GM13977 (cell line): ENCODE results near the gene CDH6.

Experiments used
- DNase-seq: peaks from one replicate; pipeline ENCODE4 v3.0.0; 2012; ENCODE audit warnings: low spot score
- CTCF ChIP-seq: IDR thresholded peaks from 2 replicates; pipeline ENCODE4 v1.5.1; 2012; ENCODE audit warnings: mild to moderate bottlenecking, control low read depth; ENCODE audit not compliant: insufficient read depth; ENCODE audit errors: extremely low read depth, missing control alignments
- in situ Hi-C: fragments of 300-500 bp; cut with MboI; formaldehyde crosslinking; loops from one replicate; pipeline ENCODE4 v1.12.0; 2022; ENCODE audit warnings: low sequenced_read_pairs, low pct_unique_long_range_greater_than_20kb, mixed read lengths, inconsistent platforms; ENCODE audit not compliant: unreplicated experiment

CDH6 gene

GRCh38 chr5:31194892-31195555, 1.5 kb downstream of the CDH6 start:
- no peak for TF ChIP-seq CTCF
- in situ Hi-C loops, result no loop called here
- no peak for DNase-seq

- no peak for TF ChIP-seq CTCF
- DNase-seq, result no peak
- in situ Hi-C loops, result no loop called here
Measured at GRCh38 chr5:31196309-31196708, 2.8 kb downstream of the CDH6 start.

GRCh38 chr5:31197183-31197582, 3.7 kb downstream of the CDH6 start:
- in situ Hi-C loops, result no loop called here
- TF ChIP-seq CTCF, result no peak
- DNase-seq, result no peak

- in situ Hi-C loops, result no loop called here
- TF ChIP-seq CTCF, result no peak
- DNase-seq, result no peak
Measured at GRCh38 chr5:31204958-31205357, 11.5 kb downstream of the CDH6 start.

GRCh38 chr5:31208043-31208442, 14.6 kb downstream of the CDH6 start:
- in situ Hi-C loops, result no loop called here
- DNase-seq, result no peak
- no peak for TF ChIP-seq CTCF

GRCh38 chr5:31209334-31209733, 15.8 kb downstream of the CDH6 start:
- in situ Hi-C loops, result no loop called here
- DNase-seq, result no peak
- TF ChIP-seq CTCF, result no peak

GRCh38 chr5:31211098-31211497, 17.6 kb downstream of the CDH6 start:
- no peak for TF ChIP-seq CTCF
- no peak for DNase-seq
- in situ Hi-C loops, result no loop called here
